Gastroesophageal sphincter (tissue), 3 donors: ENCODE data around the gene MGAT5B.

Experiments used
- POLR2A ChIP-seq, 2 donors: fragments of 450-650 bp; IDR thresholded peaks; one replicate each; pipeline ENCODE4 v1.6.1; 2017; ENCODE audit warnings: antibody characterized with exemption in 2 of 2, mild to moderate bottlenecking in 2 of 2, moderate library complexity in 1 of 2
- TF ChIP-seq, protein P1 (sequence below), 4 experiments: fragments of 200-600 bp in 2 of 4; fragments of 450-650 bp in 2 of 4; sonication (generic) in 1 of 4; IDR thresholded peaks; one replicate each; pipeline ENCODE4 v1.5.1; 2017 to 2019; ENCODE audit warnings: antibody characterized with exemption in 4 of 4, mild to moderate bottlenecking in 2 of 4, moderate library complexity in 2 of 4

DNA sequence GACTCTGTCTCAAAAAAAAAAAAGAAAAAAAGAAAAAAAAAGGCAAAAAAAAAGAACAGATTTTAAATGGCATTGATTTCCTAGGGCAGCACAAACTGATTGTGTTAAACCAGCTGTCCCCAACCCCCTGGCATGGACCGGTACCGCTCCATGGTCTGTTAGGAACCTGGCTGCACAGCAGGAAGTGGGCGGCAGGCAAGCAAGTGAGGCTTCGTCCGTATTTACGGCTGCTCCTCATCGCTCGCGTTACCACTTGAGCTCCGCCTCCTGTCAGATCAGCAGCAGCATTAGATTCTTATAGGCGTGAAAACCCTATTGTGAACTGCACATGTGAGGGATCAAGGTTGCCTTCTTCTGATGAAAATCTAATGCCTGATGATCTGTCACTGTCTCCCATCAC, 26.6 kb downstream of the MGAT5B start:
- TF ChIP-seq POLR2A (IDR thresholded peaks at IDR 0.05) = no peak
- TF ChIP-seq, protein P1, sequence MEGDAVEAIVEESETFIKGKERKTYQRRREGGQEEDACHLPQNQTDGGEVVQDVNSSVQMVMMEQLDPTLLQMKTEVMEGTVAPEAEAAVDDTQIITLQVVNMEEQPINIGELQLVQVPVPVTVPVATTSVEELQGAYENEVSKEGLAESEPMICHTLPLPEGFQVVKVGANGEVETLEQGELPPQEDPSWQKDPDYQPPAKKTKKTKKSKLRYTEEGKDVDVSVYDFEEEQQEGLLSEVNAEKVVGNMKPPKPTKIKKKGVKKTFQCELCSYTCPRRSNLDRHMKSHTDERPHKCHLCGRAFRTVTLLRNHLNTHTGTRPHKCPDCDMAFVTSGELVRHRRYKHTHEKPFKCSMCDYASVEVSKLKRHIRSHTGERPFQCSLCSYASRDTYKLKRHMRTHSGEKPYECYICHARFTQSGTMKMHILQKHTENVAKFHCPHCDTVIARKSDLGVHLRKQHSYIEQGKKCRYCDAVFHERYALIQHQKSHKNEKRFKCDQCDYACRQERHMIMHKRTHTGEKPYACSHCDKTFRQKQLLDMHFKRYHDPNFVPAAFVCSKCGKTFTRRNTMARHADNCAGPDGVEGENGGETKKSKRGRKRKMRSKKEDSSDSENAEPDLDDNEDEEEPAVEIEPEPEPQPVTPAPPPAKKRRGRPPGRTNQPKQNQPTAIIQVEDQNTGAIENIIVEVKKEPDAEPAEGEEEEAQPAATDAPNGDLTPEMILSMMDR (IDR thresholded peaks at IDR 0.05) = no peak
